HG02970 (cell line): Measurements from ENCODE around the gene ESPN.
A peak's percentile ranks its signal among the peaks of the same experiment; 100 is the strongest.

ENCODE experiments used
- ATAC-seq: cut with Tn5 transposase; IDR thresholded peaks from one replicate; pipeline ENCODE4 v1.9.1; 2021; ENCODE audit warnings: mild to moderate bottlenecking, moderate library complexity, moderate number of reproducible peaks; ENCODE audit not compliant: unreplicated experiment, low FRiP score

Gene ESPN

DNA sequence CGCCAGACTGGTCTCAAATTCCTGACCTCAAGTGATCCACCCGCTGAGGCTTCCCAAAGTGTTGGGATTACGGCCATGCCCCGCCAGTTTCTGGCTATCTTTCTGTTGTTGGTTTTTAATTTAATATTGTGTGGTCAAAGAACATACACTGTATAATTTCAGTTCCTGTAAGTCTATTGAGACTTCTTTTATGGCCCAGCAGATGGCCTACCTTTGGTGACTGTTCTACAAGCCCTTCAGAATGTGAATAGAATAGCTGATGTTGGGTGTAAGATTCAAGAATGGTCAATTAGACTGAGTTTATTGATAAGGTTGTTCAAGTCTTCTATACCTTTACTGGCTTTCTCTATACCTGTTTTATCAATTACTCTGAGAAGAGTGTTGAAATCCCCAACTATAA is 15.5 kb upstream of the ESPN start:
- no peak for ATAC-seq

- no peak for ATAC-seq
Measured at GRCh38 chr1:6409733-6410132, 14.8 kb upstream of the ESPN start.

- no peak for ATAC-seq
Measured at GRCh38 chr1:6410248-6410893, 14.2 kb upstream of the ESPN start.

DNA sequence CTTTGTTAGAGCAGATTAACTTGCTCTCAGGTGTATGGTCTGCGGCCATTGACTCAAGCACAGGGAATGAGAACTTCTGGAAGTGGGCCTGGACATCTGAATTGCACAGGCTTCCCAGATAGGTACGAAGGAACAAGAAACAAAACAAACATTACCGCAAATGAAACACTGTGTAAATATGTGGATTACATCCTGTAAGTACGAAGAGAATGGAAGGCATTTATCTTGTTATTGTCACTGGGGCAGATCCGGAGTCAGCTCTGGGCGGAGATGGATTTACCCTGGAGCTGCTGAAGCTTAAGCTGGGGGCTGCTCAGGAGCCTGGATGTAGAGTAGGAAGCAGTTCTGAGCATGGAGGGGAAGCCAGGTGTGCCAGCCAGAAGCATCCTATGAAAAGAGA is 11.7 kb upstream of the ESPN start:
- ATAC-seq = no peak

DNA sequence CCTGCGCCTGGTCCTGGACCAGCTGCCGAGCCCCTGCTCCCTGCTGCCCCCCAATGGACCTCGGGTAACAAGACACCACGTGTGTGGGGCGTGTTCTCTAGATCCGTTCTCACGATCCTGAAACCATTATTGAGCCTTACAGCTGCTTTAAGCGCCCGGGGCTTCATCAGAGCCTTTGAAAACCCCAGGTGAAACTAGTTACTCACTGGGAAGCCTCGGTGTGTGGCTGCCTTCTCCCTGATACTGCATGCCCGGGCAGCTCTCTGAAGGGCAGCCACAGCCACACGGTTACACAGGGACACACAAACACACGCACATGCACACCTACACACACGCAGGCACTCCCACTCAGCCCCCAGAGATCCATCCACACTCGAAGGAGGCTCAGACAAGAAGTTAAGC is 10.1 kb upstream of the ESPN start:
- ATAC-seq = peak; percentile 62

DNA sequence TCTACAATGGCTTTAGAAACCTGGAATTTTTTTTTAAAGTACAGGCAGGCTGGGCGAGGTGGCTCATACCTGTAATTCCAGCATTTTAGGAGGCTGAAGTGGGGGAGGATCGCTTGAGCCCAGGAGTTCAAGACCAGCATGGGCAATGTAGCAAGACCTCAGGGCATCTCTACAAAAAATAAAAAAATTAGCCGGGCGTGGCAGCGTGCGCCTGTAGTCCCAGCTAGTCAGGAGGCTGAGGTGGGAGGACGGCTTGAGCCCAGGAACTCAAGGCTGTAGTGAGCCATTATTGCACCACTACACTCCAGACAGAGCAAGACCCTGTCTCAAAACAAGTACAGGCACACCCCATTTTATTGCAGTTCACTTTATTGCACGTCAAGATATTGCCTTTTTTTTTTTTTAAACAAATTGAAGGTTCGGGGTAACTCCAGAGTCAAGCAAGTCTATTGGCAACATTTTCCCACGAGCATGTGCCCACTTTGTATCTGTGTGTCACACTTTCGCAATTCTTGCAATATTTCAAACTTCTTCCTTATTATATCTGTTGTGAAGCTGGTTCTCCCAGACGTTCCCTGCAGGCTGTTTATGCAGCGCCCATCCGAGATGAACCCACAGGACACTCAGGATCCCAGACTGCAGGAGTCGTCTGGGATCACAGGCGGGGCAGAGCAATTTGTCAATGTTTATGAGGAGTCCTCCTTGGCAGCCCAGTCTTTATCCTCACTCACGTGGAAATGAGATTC is 9.5 kb upstream of the ESPN start:
- no peak for ATAC-seq

DNA sequence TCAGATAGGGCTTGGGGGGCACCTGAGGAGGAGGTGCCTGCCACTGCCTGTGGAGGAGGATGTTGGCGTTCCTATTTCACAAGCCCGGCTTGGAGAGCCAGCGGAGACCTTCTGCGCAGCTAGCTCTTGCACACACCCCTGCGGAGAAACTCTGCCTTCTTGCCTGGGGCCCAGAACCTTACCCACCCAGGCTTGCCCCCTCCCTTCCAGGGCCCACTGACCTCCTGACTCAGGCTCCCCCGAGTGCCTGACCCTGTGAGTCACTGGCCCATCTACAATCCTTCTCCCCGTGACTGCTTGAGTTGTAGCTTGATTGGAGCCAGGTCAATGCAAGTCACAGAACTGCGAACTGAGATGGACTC is 8.3 kb upstream of the ESPN start:
- no peak for ATAC-seq

- ATAC-seq = no peak
Measured at GRCh38 chr1:6416906-6417305, 7.7 kb upstream of the ESPN start.

DNA sequence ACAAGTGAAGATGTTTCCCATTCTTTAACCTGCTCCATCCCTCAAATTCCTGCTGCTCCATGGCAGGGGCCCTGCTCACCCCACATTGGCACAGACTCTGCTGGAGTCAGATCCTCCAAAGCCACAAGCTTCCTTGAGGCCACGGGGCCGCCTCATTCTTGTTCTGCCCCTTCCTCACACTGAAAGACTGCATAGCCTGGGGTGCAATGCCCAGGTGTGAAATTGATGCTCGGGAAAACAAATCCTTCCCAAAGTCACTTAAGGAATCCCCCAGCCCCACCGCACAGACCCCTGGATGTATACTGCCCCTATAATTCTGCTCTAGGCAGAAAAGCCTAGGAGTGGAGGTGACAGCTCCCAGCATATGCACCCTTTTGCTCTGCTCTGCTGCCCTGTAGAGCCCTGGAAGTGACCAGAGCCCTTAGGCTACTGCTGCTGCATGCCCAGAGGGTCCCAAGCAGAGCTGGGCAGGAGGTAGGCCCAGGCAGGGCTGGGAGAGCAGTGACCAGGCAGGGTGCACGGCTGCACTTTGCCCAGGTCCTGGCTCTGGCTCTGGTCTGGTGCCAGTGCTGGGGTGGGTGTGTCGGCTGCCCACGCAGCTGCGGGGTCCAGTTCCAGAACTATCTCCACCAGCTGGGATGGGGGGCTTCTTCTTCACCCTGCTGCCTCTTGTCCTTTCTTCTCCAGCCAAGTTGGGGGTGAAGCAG is 6.5 kb upstream of the ESPN start:
- ATAC-seq = no peak

- no peak for ATAC-seq
Measured at GRCh38 chr1:6418668-6419396, 5.7 kb upstream of the ESPN start.

DNA sequence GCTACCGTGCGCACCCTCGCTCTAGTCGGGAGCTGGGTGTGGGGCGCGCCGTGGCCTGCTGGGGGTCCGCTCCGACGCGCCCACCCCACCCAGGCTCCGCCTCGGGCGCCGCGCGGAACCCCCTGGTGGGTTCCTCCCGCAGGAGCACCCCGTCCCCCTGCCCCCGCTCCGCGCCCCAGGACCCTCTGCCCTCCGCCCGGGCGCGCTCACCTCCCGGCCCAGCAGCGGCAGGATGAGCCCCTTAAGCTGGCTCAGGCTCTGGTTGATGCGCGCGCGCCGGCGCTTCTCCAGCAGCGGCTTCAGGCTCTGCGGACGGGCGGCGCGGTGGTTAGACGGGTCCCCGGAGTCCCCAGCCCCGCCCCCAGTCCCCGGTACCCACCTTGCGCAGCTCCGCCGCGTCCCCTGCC is 5.2 kb upstream of the ESPN start:
- no peak for ATAC-seq

- ATAC-seq = no peak
Measured at GRCh38 chr1:6419804-6420453, 4.6 kb upstream of the ESPN start, which contains the start of gene HES2. HES2 (minus strand) TSS chr1:6419919; CDS start chr1:6419820, 99 bp downstream.

- ATAC-seq = no peak
Measured at GRCh38 chr1:6420454-6421042, 4.0 kb upstream of the ESPN start.

DNA sequence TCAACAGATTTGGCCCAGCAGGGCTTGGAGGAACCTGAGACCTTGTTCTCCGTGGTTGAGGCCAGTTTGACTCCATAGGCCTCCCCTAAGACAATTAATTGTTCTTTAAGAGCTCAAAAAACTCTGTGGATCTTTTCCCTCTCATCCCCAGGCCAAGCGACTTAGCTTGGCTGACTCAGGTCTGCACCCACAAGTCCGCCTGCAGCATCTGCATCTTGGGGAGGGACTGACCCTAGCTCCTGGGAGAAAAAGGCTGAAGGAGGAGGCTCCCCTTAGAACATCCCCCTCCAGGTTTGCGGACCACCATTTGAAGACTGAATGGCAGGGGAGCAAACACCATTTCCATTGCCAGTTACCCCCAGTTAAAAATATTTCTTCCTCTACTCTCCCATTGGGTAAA is 3.3 kb upstream of the ESPN start:
- ATAC-seq = no peak

GRCh38 chr1:6423321-6423999 is 1.1 kb upstream of the ESPN start:
- no peak for ATAC-seq

DNA sequence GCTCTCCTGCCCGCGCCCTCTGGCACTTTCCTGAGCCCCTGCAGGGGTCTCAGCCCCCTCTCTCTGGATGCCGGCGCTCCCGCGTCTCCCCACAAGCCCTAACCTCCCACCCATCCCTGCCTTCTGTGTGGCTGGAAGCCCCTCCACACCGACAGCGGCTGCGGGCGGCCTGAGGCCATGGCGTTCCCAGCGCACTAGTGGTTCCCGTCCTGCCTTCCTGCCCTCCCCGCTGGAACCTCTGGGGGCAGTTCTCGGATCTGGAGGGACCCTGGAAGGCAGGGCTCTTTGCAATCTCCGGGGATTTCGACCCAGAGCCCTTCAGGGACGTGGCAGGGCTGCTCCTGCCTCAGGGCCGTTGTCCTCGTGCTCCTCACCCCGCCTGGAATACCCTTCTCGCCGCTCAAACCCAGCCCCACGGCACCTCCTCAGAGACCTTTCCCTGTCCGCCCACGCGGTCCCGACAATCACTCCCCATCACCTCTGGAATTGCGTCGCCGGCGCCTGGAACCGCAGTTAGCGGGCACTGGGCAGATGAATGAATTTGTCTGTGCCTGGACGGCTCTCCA is 493 bp upstream of the ESPN start:
- ATAC-seq = no peak

- no peak for ATAC-seq
Measured at GRCh38 chr1:6425658-6426057, 1.1 kb downstream of the ESPN start.

- ATAC-seq = no peak
Measured at GRCh38 chr1:6426277-6426971, 1.8 kb downstream of the ESPN start.

DNA sequence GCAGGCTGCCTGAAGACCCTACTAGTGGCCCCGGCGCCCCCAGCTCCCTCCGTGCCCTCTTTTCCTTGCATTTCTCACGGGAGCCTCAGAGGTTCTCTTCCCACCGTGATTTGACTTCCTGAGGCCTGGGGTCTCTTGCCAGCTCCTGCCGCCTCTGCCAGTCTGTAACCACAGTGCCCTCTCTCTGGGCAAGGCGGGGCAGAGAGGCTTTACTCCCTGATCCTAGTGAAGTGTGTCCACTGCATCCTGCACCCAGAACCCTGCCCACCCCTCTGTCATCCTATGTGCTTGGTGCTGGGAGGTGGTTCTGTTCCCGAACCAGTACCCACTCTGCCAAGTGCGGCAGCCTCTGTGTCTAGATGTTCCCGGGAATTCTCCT is 2.4 kb downstream of the ESPN start:
- no peak for ATAC-seq
